Gastroesophageal sphincter (tissue), 3 donors: ENCODE data around the gene TTC7B.

Source experiments
- CTCF ChIP-seq, 4 experiments: fragments of 200-600 bp in 2 of 4; fragments of 450-650 bp in 2 of 4; sonication (generic) in 1 of 4; IDR thresholded peaks; one replicate each; pipeline ENCODE4 v1.5.1; 2017 to 2019; ENCODE audit warnings: antibody characterized with exemption in 4 of 4, mild to moderate bottlenecking in 2 of 4, moderate library complexity in 2 of 4
- EP300 ChIP-seq: sonication (generic); formaldehyde crosslinking; IDR thresholded peaks from one replicate; pipeline ENCODE4 v1.6.1; 2017; ENCODE audit warnings: antibody characterized with exemption, mild to moderate bottlenecking
- POLR2A ChIP-seq, 2 donors: fragments of 450-650 bp; IDR thresholded peaks; one replicate each; pipeline ENCODE4 v1.6.1; 2017; ENCODE audit warnings: antibody characterized with exemption in 2 of 2, mild to moderate bottlenecking in 2 of 2, moderate library complexity in 1 of 2
- POLR2AphosphoS5 ChIP-seq: sonication (generic); formaldehyde crosslinking; IDR thresholded peaks from one replicate; pipeline ENCODE4 v1.6.1; 2017; ENCODE audit warnings: antibody characterized with exemption

GRCh38 chr14:90819734-90820393, 3.6 kb upstream of the TTC7B start:
- TF ChIP-seq POLR2AphosphoS5: no peak
- TF ChIP-seq POLR2A (IDR thresholded peaks at IDR 0.05): no peak
- no peak for TF ChIP-seq CTCF (IDR thresholded peaks at IDR 0.05)
- no peak for TF ChIP-seq EP300
